Measurements from ENCODE around the gene TEX2.

The TEX2 gene

GRCh38 chr17:64216000-64216337 is 47.1 kb downstream of the TEX2 start:
- Histone ChIP-seq H3K27me3 (ENCODE audit: insufficient read depth, poor library complexity, severe bottlenecking) (no peaks in the 10 kb centered on the region), H3K4me3 (replicated peaks; ENCODE audit: insufficient read depth, low read length) (no peak overlapping the region), H3K27ac (replicated peaks) (no peak overlapping the region)
- DNase-seq (ENCODE audit: low read depth in 1 of 2, low spot score in 1 of 2) = no peak
- no peak for TF ChIP-seq SPI1 (IDR thresholded peaks at IDR 0.05; ENCODE audit: borderline replicate concordance, low read depth)
- TF ChIP-seq CTCF (IDR thresholded peaks at IDR 0.05; ENCODE audit: insufficient read depth, low read length) = no peak
- TF ChIP-seq GABPA (IDR thresholded peaks at IDR 0.05; ENCODE audit: low read depth) = no peak
- TF ChIP-seq REST (IDR thresholded peaks at IDR 0.05; ENCODE audit: insufficient replicate concordance, low read depth) = no peak
- no peak for TF ChIP-seq POLR2AphosphoS5 (IDR thresholded peaks at IDR 0.05; ENCODE audit: low read depth)

GRCh38 chr17:64214950-64215349 is 48.1 kb downstream of the TEX2 start:
- no peak for TF ChIP-seq POLR2AphosphoS5 (IDR thresholded peaks at IDR 0.05; ENCODE audit: low read depth)
- DNase-seq (ENCODE audit: low read depth in 1 of 2, low spot score in 1 of 2) = no peak
- no peaks in the 10 kb centered on the region for H3K27me3 ChIP-seq (ENCODE audit: insufficient read depth, poor library complexity, severe bottlenecking)
- no peak overlapping the region for H3K4me3 ChIP-seq (replicated peaks; ENCODE audit: insufficient read depth, low read length)
- no peak overlapping the region for H3K27ac ChIP-seq (replicated peaks)

DNA sequence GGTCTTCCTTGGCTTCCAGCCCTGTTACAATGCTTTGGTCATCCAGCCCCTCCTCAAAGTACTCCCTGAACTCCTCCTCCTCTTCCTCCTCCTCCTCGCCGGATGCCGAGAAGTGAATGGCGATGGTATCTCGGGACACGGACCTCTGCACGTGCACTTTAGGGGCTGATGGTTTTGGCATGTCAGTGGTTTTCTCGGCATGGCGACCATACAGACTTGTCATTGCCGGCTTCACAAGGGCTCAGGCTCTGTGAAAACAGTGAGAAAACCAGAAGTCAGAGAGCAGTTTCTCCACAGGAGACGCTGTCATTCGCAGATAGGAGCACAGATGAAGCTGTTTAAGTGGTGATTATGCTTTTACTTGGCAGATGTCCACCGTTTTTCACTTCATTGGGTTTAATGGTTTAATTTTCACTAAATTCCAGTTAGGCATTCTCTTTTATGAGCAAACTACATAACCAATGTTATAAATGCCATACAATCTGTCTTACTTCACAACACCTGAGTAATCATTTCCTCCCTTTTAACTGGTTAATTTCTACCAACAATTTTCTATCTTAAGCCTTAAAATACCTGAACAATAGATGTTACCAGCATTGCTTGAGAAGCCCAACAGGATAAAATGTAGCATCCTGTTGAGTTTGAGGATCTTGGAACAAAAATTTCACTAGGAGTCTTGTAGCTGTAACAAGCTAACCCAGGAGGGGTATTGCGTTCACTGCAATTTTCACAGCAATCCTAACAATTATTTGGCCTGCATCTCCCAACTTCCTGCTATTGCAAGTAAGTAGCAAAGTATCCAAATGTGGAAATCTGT is 48.9 kb downstream of the TEX2 start:
- Histone ChIP-seq H3K4me3 (replicated peaks; ENCODE audit: insufficient read depth, low read length) (no peak overlapping the region), H3K27me3 (ENCODE audit: insufficient read depth, poor library complexity, severe bottlenecking) (no peaks in the 10 kb centered on the region), H3K27ac (replicated peaks) (no peak overlapping the region)
- TF ChIP-seq GABPA (IDR thresholded peaks at IDR 0.05; ENCODE audit: low read depth) (no peak), POLR2AphosphoS5 (IDR thresholded peaks at IDR 0.05; ENCODE audit: low read depth) (no peak), REST (IDR thresholded peaks at IDR 0.05; ENCODE audit: insufficient replicate concordance, low read depth) (no peak)
- DNase-seq (ENCODE audit: low read depth in 1 of 2, low spot score in 1 of 2) = no peak

GRCh38 chr17:64212122-64212521 is 50.9 kb downstream of the TEX2 start:
- Histone ChIP-seq H3K27ac (replicated peaks) (no peak overlapping the region), H3K4me3 (replicated peaks; ENCODE audit: insufficient read depth, low read length) (no peak overlapping the region), H3K27me3 (ENCODE audit: insufficient read depth, poor library complexity, severe bottlenecking) (no peaks in the 10 kb centered on the region)
- no peak for DNase-seq (ENCODE audit: low read depth in 1 of 2, low spot score in 1 of 2)
- TF ChIP-seq SPI1 (IDR thresholded peaks at IDR 0.05; ENCODE audit: borderline replicate concordance, low read depth) (no peak), GABPA (IDR thresholded peaks at IDR 0.05; ENCODE audit: low read depth) (no peak), CTCF (IDR thresholded peaks at IDR 0.05; ENCODE audit: insufficient read depth, low read length) (no peak), POLR2AphosphoS5 (IDR thresholded peaks at IDR 0.05; ENCODE audit: low read depth) (no peak)

- no peak overlapping the region for H3K27ac ChIP-seq (replicated peaks)
- no peak for DNase-seq (ENCODE audit: low read depth in 1 of 2, low spot score in 1 of 2)
- TF ChIP-seq REST (IDR thresholded peaks at IDR 0.05; ENCODE audit: insufficient replicate concordance, low read depth) = no peak
- no peak for TF ChIP-seq CTCF (IDR thresholded peaks at IDR 0.05; ENCODE audit: insufficient read depth, low read length)
- TF ChIP-seq GABPA (IDR thresholded peaks at IDR 0.05; ENCODE audit: low read depth) = no peak
- TF ChIP-seq SPI1 (IDR thresholded peaks at IDR 0.05; ENCODE audit: borderline replicate concordance, low read depth) = no peak
- no peak for TF ChIP-seq POLR2AphosphoS5 (IDR thresholded peaks at IDR 0.05; ENCODE audit: low read depth)
- H3K4me3 ChIP-seq (replicated peaks; ENCODE audit: insufficient read depth, low read length) = no peak overlapping the region
- no peaks in the 10 kb centered on the region for H3K27me3 ChIP-seq (ENCODE audit: insufficient read depth, poor library complexity, severe bottlenecking)
These were observed 53.1 kb downstream of the TEX2 start for GRCh38 chr17:64209983-64210382.

Measured in HL-60 (cell line).